ENCODE data around the gene EIF3A. TPM values are rescaled to one million over a fixed set of nuclear protein-coding genes. Genes with fewer than 3 reads are reported as not detected.

Gene EIF3A
- total RNA-seq, 1 donor from 2014 or later: 132 TPM

DNA sequence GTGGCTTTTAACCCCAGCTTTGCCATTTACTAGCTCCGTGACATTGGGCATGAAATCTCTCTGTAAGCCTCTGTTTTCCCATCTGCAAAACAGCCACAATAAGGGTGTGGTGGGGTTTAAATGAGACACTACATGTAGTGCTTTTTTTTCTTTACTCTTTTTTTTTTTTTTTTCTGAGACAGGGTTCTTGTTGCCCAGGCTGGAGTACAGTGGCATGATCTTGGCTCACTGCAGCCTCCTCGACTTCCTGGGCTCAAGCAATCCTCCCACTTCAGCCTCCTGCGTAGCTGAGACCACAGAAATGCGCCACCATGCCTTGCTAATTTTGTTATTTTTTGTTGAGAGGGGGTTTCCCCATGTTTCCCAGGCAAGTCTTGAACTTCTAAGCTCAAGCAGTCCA is 15.0 kb upstream of the EIF3A start:
- TF ChIP-seq, protein P1, sequence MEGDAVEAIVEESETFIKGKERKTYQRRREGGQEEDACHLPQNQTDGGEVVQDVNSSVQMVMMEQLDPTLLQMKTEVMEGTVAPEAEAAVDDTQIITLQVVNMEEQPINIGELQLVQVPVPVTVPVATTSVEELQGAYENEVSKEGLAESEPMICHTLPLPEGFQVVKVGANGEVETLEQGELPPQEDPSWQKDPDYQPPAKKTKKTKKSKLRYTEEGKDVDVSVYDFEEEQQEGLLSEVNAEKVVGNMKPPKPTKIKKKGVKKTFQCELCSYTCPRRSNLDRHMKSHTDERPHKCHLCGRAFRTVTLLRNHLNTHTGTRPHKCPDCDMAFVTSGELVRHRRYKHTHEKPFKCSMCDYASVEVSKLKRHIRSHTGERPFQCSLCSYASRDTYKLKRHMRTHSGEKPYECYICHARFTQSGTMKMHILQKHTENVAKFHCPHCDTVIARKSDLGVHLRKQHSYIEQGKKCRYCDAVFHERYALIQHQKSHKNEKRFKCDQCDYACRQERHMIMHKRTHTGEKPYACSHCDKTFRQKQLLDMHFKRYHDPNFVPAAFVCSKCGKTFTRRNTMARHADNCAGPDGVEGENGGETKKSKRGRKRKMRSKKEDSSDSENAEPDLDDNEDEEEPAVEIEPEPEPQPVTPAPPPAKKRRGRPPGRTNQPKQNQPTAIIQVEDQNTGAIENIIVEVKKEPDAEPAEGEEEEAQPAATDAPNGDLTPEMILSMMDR (conservative IDR thresholded peaks at IDR 0.05): no peak
- Mint-ChIP-seq H3K27me3 (no peaks in the 10 kb centered on the region), H3K27ac (no peak overlapping the region), H3K9me3 (no peaks in the 10 kb centered on the region), H3K4me1 (ENCODE audit: unreplicated experiment) (no peaks in the 10 kb centered on the region), H3K36me3 (no peaks in the 10 kb centered on the region), H3K4me3 (no peak overlapping the region)
- no peak for DNase-seq (ENCODE audit: extremely low spot score, unreplicated experiment)

DNA sequence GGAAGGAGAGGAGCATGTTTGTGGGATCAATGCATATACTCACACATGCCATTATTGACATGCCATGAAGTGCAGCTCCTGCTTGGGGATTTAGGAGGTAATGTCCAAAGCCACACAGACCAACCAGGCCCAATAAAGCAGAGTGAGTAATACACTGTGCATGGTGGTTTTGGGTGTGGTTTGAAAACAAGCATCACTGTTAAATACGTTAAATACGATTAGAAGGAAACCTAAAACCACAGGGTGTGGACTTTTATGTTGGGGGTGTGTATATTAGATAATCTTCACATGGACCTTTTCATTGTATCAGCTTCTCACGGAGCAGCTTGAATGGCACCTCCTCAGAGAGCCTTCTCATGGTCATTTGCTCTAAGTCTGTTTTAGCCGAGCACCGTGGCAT is 10.4 kb upstream of the EIF3A start:
- no peak overlapping the region for H3K4me3 Mint-ChIP-seq
- no peaks in the 10 kb centered on the region for H3K9me3 Mint-ChIP-seq
- H3K27ac Mint-ChIP-seq: no peak overlapping the region
- peaks cover 3% of the 10 kb centered on the region for H3K27me3 Mint-ChIP-seq
- H3K4me1 Mint-ChIP-seq (ENCODE audit: unreplicated experiment): no peaks in the 10 kb centered on the region
- no peaks in the 10 kb centered on the region for H3K36me3 Mint-ChIP-seq
- TF ChIP-seq, protein P1 (conservative IDR thresholded peaks at IDR 0.05): no peak
- DNase-seq (ENCODE audit: extremely low spot score, unreplicated experiment): no peak

DNA sequence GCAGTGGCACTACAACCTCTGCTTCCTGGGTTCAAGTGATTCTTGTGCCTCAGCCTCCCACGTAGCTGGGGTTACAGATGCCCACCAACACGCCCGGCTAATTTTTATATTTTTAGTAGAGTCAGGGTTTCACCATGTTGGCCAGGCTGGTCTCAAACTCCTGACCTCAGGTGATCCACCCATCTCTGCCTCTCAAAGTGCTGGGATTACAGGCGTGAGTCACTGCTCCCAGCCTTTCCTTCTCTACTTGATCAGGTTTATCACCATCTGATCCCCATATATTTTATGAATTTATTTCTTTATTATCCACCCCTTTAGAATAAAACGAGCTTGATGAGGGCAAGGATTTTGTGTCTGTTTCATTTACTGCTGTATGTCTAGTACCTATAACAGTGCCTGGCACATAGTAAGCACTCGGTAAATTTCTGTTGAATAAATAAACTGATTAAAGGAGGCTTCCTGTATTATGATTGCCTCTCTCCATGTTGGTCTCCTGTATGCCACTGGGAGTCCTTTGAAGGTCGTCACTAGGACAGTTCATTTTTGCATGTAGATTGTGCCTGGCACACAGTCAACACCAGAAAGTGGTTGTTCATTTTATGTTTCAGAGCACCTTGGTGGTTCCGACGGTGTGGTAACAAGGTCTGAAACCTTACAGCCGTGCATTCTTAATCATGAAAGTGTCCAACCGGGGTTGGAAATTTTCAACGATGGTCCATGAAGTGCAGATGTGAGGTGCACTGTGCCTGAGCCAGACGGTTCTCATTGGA is 9.6 kb upstream of the EIF3A start:
- Mint-ChIP-seq H3K27me3 (peaks cover 3% of the 10 kb centered on the region), H3K4me1 (ENCODE audit: unreplicated experiment) (peaks cover 3% of the 10 kb centered on the region), H3K4me3 (no peak overlapping the region), H3K27ac (no peak overlapping the region), H3K9me3 (no peaks in the 10 kb centered on the region), H3K36me3 (no peaks in the 10 kb centered on the region)
- TF ChIP-seq, protein P1 (conservative IDR thresholded peaks at IDR 0.05): no peak
- DNase-seq (ENCODE audit: extremely low spot score, unreplicated experiment): no peak

DNA sequence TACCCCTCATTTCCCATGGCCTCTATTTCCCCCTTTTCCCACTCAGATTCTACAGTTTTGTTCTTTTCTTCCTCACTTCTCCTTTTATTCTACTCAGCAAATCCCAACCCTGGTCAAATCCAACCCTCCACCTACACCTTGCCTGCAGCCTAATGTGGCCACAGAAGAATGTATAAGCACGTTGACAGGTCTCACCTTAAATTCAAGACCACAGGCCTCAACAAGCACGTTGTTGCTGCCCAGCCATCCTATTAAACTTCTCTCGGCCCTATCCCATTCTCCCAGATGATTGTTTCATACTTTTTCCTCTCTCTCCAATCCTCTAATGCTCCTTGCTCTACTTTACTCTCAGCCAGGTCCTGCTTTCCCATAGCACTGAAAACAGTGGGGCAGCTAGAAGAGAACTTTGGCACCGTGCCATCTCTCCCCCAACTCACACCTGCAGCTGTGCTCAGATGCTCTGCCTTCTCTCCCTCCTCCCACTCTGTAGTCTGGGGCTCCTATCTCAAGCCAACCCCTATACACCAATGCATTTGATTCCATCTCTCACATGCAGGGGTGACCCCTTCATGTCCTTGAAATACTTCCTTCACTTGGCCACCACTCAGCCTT is 6.8 kb upstream of the EIF3A start:
- Mint-ChIP-seq H3K36me3 (no peaks in the 10 kb centered on the region), H3K27ac (peak overlapping the region; percentile 22), H3K4me3 (no peak overlapping the region), H3K27me3 (peaks cover 3% of the 10 kb centered on the region), H3K9me3 (no peaks in the 10 kb centered on the region), H3K4me1 (ENCODE audit: unreplicated experiment) (peaks cover 3% of the 10 kb centered on the region)
- TF ChIP-seq, protein P1 (conservative IDR thresholded peaks at IDR 0.05): no peak
- DNase-seq (ENCODE audit: extremely low spot score, unreplicated experiment): no peak

DNA sequence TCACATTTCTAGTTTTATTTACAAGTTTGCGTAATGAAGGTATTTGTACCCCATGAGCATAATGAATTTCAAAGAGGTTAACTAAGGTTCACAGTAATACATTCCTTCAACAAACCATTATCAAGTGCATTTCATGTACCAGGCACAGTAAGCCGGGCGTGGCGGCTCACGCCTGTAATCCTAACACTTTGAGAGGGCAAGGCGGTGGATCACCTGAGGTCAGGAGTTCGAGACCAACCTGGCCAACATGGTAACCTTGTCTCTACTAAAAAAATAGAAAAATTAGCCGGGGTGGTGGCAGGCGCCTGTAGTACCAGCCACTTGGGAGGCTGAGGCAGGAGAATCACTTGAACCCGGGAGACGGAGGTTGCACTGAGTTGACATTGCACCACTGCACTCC is 4.3 kb upstream of the EIF3A start:
- DNase-seq (ENCODE audit: extremely low spot score, unreplicated experiment): no peak
- TF ChIP-seq, protein P1 (conservative IDR thresholded peaks at IDR 0.05): no peak
- H3K27me3 Mint-ChIP-seq: peaks cover 9% of the 10 kb centered on the region
- no peak overlapping the region for H3K4me3 Mint-ChIP-seq
- no peaks in the 10 kb centered on the region for H3K36me3 Mint-ChIP-seq
- peaks cover 12% of the 10 kb centered on the region for H3K4me1 Mint-ChIP-seq (ENCODE audit: unreplicated experiment)
- H3K9me3 Mint-ChIP-seq: no peaks in the 10 kb centered on the region
- no peak overlapping the region for H3K27ac Mint-ChIP-seq

Data from type B pancreatic cell (in vitro differentiated cells).